ENCODE measurements around the gene FAM117A. TPM values are rescaled to one million over a fixed set of nuclear protein-coding genes. Genes with fewer than 3 reads are reported as not detected.

FAM117A gene
- polyA plus RNA-seq (2013, experiment 1 of 2), result 29.5 TPM
- polyA plus RNA-seq (2013, experiment 2 of 2), result 29.5 TPM

GRCh38 chr17:49763735-49764558 is at the start of gene FAM117A:
Gene FAM117A, minus strand, starts transcription at chr17:49764131. Its CDS starts 44 bp downstream, at chr17:49764087.
- Histone ChIP-seq H2BK5ac (ENCODE audit: low read length) (peak within 1 kb of the TSS; percentile 58), H3K9me3 (replicated peaks in 1 of 2; ENCODE audit: control insufficient read depth in 2 of 2, insufficient read depth in 1 of 2, low read depth in 1 of 2, low read length in 2 of 2) (no peaks in the 10 kb centered on the region), H3K4ac (ENCODE audit: low read length) (no peak within 1 kb of the TSS), H3K4me2 (ENCODE audit: insufficient read depth, low read length, poor library complexity, severe bottlenecking) (peak within 1 kb of the TSS; percentile 88), H3K9ac (ENCODE audit: low read depth, low read length, poor library complexity) (peak within 1 kb of the TSS; percentile 89), H2BK120ac (ENCODE audit: low read depth, low read length) (peak within 1 kb of the TSS; percentile 16), H3K79me1 (ENCODE audit: low read depth, low read length) (peaks cover 4% of the 10 kb centered on the region), H3K36me3 (replicated peaks in 1 of 2; ENCODE audit: control insufficient read depth in 2 of 2, insufficient read depth in 2 of 2, low read length in 2 of 2) (no peaks in the 10 kb centered on the region), H3K27ac (replicated peaks; ENCODE audit: low read length) (no peak within 1 kb of the TSS), H2BK15ac (ENCODE audit: low read length) (peak within 1 kb of the TSS; percentile 32), H3K27me3 (ENCODE audit: control insufficient read depth in 3 of 3, insufficient read depth in 3 of 3, low read depth in 1 of 3, low read length in 3 of 3) (peaks cover 0 to 9% (median 2%) of the 10 kb centered on the region in 3 experiments), H4K8ac (ENCODE audit: low read depth, low read length) (no peak within 1 kb of the TSS), H4K91ac (ENCODE audit: low read depth, low read length, poor library complexity) (peak within 1 kb of the TSS; percentile 38), H3K14ac (ENCODE audit: low read length) (no peak within 1 kb of the TSS), H3K4me3 (ENCODE audit: low read length in 2 of 2) (peak within 1 kb of the TSS; percentile 87 to 89), H2AK5ac (ENCODE audit: low read depth, low read length) (peak within 1 kb of the TSS; percentile 21), H3K18ac (ENCODE audit: low read length) (peak within 1 kb of the TSS; percentile 78), H3K23ac (ENCODE audit: low read depth, low read length, poor library complexity) (peak within 1 kb of the TSS; percentile 89), H2AFZ (ENCODE audit: low read length) (peak within 1 kb of the TSS; percentile 88), H3K4me1 (ENCODE audit: control insufficient read depth in 2 of 2, insufficient read depth in 1 of 2, low read depth in 1 of 2, low read length in 2 of 2) (peaks cover 5 to 9% of the 10 kb centered on the region in 2 donors), H2BK12ac (ENCODE audit: low read length) (no peak within 1 kb of the TSS)
- WGBS, 2 donors (ENCODE audit: extremely low coverage in 2 of 2, insufficient read length in 2 of 2, insufficient replicate concordance in 1 of 2), result no CpG with 5 or more reads among the region's 53 CpGs
- DNase-seq (ENCODE audit: low spot score), result peak; percentile 98

GRCh38 chr17:49809056-49809455 is 45.1 kb upstream of the FAM117A start:
- Histone ChIP-seq H3K18ac (ENCODE audit: low read length) (no peak overlapping the region), H3K9ac (ENCODE audit: low read depth, low read length, poor library complexity) (no peak overlapping the region), H4K8ac (ENCODE audit: low read depth, low read length) (no peak overlapping the region), H3K79me1 (ENCODE audit: low read depth, low read length) (no peaks in the 10 kb centered on the region), H3K4ac (ENCODE audit: low read length) (no peak overlapping the region), H3K4me3 (ENCODE audit: low read length in 2 of 2) (no peak overlapping the region), H3K4me2 (ENCODE audit: insufficient read depth, low read length, poor library complexity, severe bottlenecking) (no peak overlapping the region), H2BK12ac (ENCODE audit: low read length) (no peak overlapping the region), H3K23ac (ENCODE audit: low read depth, low read length, poor library complexity) (no peak overlapping the region), H3K9me3 (replicated peaks in 1 of 2; ENCODE audit: control insufficient read depth in 2 of 2, insufficient read depth in 1 of 2, low read depth in 1 of 2, low read length in 2 of 2) (no peaks in the 10 kb centered on the region), H3K36me3 (replicated peaks in 1 of 2; ENCODE audit: control insufficient read depth in 2 of 2, insufficient read depth in 2 of 2, low read length in 2 of 2) (peaks cover 15 to 94% of the 10 kb centered on the region in 2 donors), H3K27me3 (ENCODE audit: control insufficient read depth in 3 of 3, insufficient read depth in 3 of 3, low read depth in 1 of 3, low read length in 3 of 3) (no peaks in the 10 kb centered on the region), H2BK5ac (ENCODE audit: low read length) (no peak overlapping the region), H2BK120ac (ENCODE audit: low read depth, low read length) (no peak overlapping the region), H3K14ac (ENCODE audit: low read length) (no peak overlapping the region), H4K91ac (ENCODE audit: low read depth, low read length, poor library complexity) (no peak overlapping the region), H2AFZ (ENCODE audit: low read length) (no peak overlapping the region), H2BK15ac (ENCODE audit: low read length) (no peak overlapping the region), H3K4me1 (ENCODE audit: control insufficient read depth in 2 of 2, insufficient read depth in 1 of 2, low read depth in 1 of 2, low read length in 2 of 2) (peaks cover under 1 to 1% of the 10 kb centered on the region in 2 donors), H2AK5ac (ENCODE audit: low read depth, low read length) (no peak overlapping the region), H3K27ac (replicated peaks; ENCODE audit: low read length) (no peak overlapping the region)
- no peak for DNase-seq (ENCODE audit: low spot score)
- WGBS, 2 donors (ENCODE audit: extremely low coverage in 2 of 2, insufficient read length in 2 of 2, insufficient replicate concordance in 1 of 2), result no CpG with 5 or more reads among the region's 4 CpGs

- Histone ChIP-seq H3K4me1 (ENCODE audit: control insufficient read depth in 2 of 2, insufficient read depth in 1 of 2, low read depth in 1 of 2, low read length in 2 of 2) (no peaks in the 10 kb centered on the region), H3K18ac (ENCODE audit: low read length) (no peak overlapping the region), H3K27me3 (ENCODE audit: control insufficient read depth in 3 of 3, insufficient read depth in 3 of 3, low read depth in 1 of 3, low read length in 3 of 3) (no peaks in the 10 kb centered on the region), H4K91ac (ENCODE audit: low read depth, low read length, poor library complexity) (no peak overlapping the region), H3K4me3 (ENCODE audit: low read length in 2 of 2) (no peak overlapping the region), H2AK5ac (ENCODE audit: low read depth, low read length) (no peak overlapping the region), H3K9ac (ENCODE audit: low read depth, low read length, poor library complexity) (no peak overlapping the region), H3K9me3 (replicated peaks in 1 of 2; ENCODE audit: control insufficient read depth in 2 of 2, insufficient read depth in 1 of 2, low read depth in 1 of 2, low read length in 2 of 2) (no peaks in the 10 kb centered on the region), H4K8ac (ENCODE audit: low read depth, low read length) (no peak overlapping the region), H3K27ac (replicated peaks; ENCODE audit: low read length) (no peak overlapping the region), H3K36me3 (replicated peaks in 1 of 2; ENCODE audit: control insufficient read depth in 2 of 2, insufficient read depth in 2 of 2, low read length in 2 of 2) (peaks cover 40 to 92% of the 10 kb centered on the region in 2 donors), H2BK120ac (ENCODE audit: low read depth, low read length) (no peak overlapping the region), H3K14ac (ENCODE audit: low read length) (no peak overlapping the region), H2BK5ac (ENCODE audit: low read length) (no peak overlapping the region), H3K79me1 (ENCODE audit: low read depth, low read length) (peaks cover 4% of the 10 kb centered on the region), H2AFZ (ENCODE audit: low read length) (no peak overlapping the region), H3K4me2 (ENCODE audit: insufficient read depth, low read length, poor library complexity, severe bottlenecking) (no peak overlapping the region), H2BK15ac (ENCODE audit: low read length) (no peak overlapping the region), H3K23ac (ENCODE audit: low read depth, low read length, poor library complexity) (no peak overlapping the region), H2BK12ac (ENCODE audit: low read length) (no peak overlapping the region), H3K4ac (ENCODE audit: low read length) (no peak overlapping the region)
- WGBS, 2 donors (ENCODE audit: extremely low coverage in 2 of 2, insufficient read length in 2 of 2, insufficient replicate concordance in 1 of 2), result no CpG with 5 or more reads among the region's 2 CpGs
- DNase-seq (ENCODE audit: low spot score), result no peak
These were observed 34.8 kb upstream of the FAM117A start for GRCh38 chr17:49798738-49799137.

GRCh38 chr17:49798182-49798581 is 34.3 kb upstream of the FAM117A start:
- no peak overlapping the region for H2AK5ac ChIP-seq (ENCODE audit: low read depth, low read length)
- peaks cover 40 to 97% of the 10 kb centered on the region in 2 donors for H3K36me3 ChIP-seq (replicated peaks in 1 of 2; ENCODE audit: control insufficient read depth in 2 of 2, insufficient read depth in 2 of 2, low read length in 2 of 2)

More at GRCh38 chr17:49798182-49798581, 34.3 kb upstream of the FAM117A start:
- no peak overlapping the region for H3K23ac ChIP-seq (ENCODE audit: low read depth, low read length, poor library complexity)
- H2BK5ac ChIP-seq (ENCODE audit: low read length), result no peak overlapping the region
- no peaks in the 10 kb centered on the region for H3K4me1 ChIP-seq (ENCODE audit: control insufficient read depth in 2 of 2, insufficient read depth in 1 of 2, low read depth in 1 of 2, low read length in 2 of 2)
- peaks cover 4% of the 10 kb centered on the region for H3K79me1 ChIP-seq (ENCODE audit: low read depth, low read length)
- H2BK15ac ChIP-seq (ENCODE audit: low read length), result no peak overlapping the region
- H3K27ac ChIP-seq (replicated peaks; ENCODE audit: low read length), result no peak overlapping the region
- DNase-seq (ENCODE audit: low spot score), result no peak
- no peak overlapping the region for H3K4me2 ChIP-seq (ENCODE audit: insufficient read depth, low read length, poor library complexity, severe bottlenecking)
- no peak overlapping the region for H3K4me3 ChIP-seq (ENCODE audit: low read length in 2 of 2)
- no peak overlapping the region for H3K18ac ChIP-seq (ENCODE audit: low read length)
- H3K4ac ChIP-seq (ENCODE audit: low read length), result no peak overlapping the region
- H3K9me3 ChIP-seq (replicated peaks in 1 of 2; ENCODE audit: control insufficient read depth in 2 of 2, insufficient read depth in 1 of 2, low read depth in 1 of 2, low read length in 2 of 2), result no peaks in the 10 kb centered on the region
- no peak overlapping the region for H4K91ac ChIP-seq (ENCODE audit: low read depth, low read length, poor library complexity)
- H2BK12ac ChIP-seq (ENCODE audit: low read length), result no peak overlapping the region
- H3K27me3 ChIP-seq (ENCODE audit: control insufficient read depth in 3 of 3, insufficient read depth in 3 of 3, low read depth in 1 of 3, low read length in 3 of 3), result no peaks in the 10 kb centered on the region
- no peak overlapping the region for H3K14ac ChIP-seq (ENCODE audit: low read length)
- H3K9ac ChIP-seq (ENCODE audit: low read depth, low read length, poor library complexity), result no peak overlapping the region
- no peak overlapping the region for H2BK120ac ChIP-seq (ENCODE audit: low read depth, low read length)
- no CpG with 5 or more reads among the region's 8 CpGs for WGBS, 2 donors (ENCODE audit: extremely low coverage in 2 of 2, insufficient read length in 2 of 2, insufficient replicate concordance in 1 of 2)
- no peak overlapping the region for H2AFZ ChIP-seq (ENCODE audit: low read length)
- no peak overlapping the region for H4K8ac ChIP-seq (ENCODE audit: low read depth, low read length)

Measured in neuronal stem cell (in vitro differentiated cells).